IMR-90 (cell line): ENCODE measurements around the gene FRK.

Experiments used
- BHLHE40 ChIP-seq: fragments of 150-350 bp; IDR thresholded peaks from 2 replicates; pipeline ENCODE4 v1.6.1; 2016; ENCODE audit warnings: mild to moderate bottlenecking, low read depth, low read length
- CEBPB ChIP-seq: IDR thresholded peaks from 2 replicates; pipeline ENCODE4 v1.6.1; 2012; ENCODE audit warnings: low read depth, low read length, improper control_type of control experiment
- CHD1 ChIP-seq: IDR thresholded peaks from 2 replicates; pipeline ENCODE4 v1.6.1; 2012; ENCODE audit warnings: low read depth, low read length, improper control_type of control experiment
- CTCF ChIP-seq: conservative IDR thresholded peaks from 2 replicates; pipeline ENCODE4 v1.5.1; 2012; ENCODE audit warnings: mild to moderate bottlenecking, low read depth, low read length, improper control_type of control experiment
- ELK1 ChIP-seq: fragments of 150-350 bp; IDR thresholded peaks from 2 replicates; pipeline ENCODE4 v1.6.1; 2016; ENCODE audit warnings: low read depth, mild to moderate bottlenecking, low read length, moderate library complexity, borderline replicate concordance
- FOS ChIP-seq: fragments of 150-350 bp; IDR thresholded peaks from 2 replicates; pipeline ENCODE4 v1.6.1; 2016; ENCODE audit warnings: low read depth, low read length
- MAFK ChIP-seq: IDR thresholded peaks from 2 replicates; pipeline ENCODE4 v1.6.1; 2012; ENCODE audit warnings: low read depth, low read length, improper control_type of control experiment
- MAZ ChIP-seq: IDR thresholded peaks from 2 replicates; pipeline ENCODE4 v1.6.1; 2012; ENCODE audit warnings: low read depth, mild to moderate bottlenecking, low read length, improper control_type of control experiment, moderate library complexity, borderline replicate concordance
- POLR2A ChIP-seq: IDR thresholded peaks from 2 replicates; pipeline ENCODE4 v1.6.1; 2012; ENCODE audit warnings: mild to moderate bottlenecking, low read depth, low read length
- RAD21 ChIP-seq: IDR thresholded peaks from 2 replicates; pipeline ENCODE4 v1.6.1; 2012; ENCODE audit warnings: low read length, improper control_type of control experiment
- USF2 ChIP-seq: fragments of 150-350 bp; IDR thresholded peaks from 2 replicates; pipeline ENCODE4 v1.6.1; 2017; ENCODE audit warnings: mild to moderate bottlenecking, antibody characterized with exemption, low read length, low read depth

GRCh38 chr6:116022841-116023445 lies 37.7 kb downstream of the FRK start:
- TF ChIP-seq CTCF: no peak
- no peak for TF ChIP-seq POLR2A
- TF ChIP-seq USF2: no peak
- TF ChIP-seq CEBPB: no peak
- TF ChIP-seq MAFK: no peak
- TF ChIP-seq MAZ: no peak
- no peak for TF ChIP-seq BHLHE40
- TF ChIP-seq CHD1: no peak
- no peak for TF ChIP-seq RAD21
- TF ChIP-seq FOS: no peak
- no peak for TF ChIP-seq ELK1
